ENCODE measurements around the gene ARHGAP8. TPM values are rescaled to one million over a fixed set of nuclear protein-coding genes. Genes with fewer than 3 reads are reported as not detected.

Gene ARHGAP8
- total and polyA plus RNA-seq, 2 donors (not counting 3 experiments of a cell fraction or from before 2014, with no cell fraction given) = not detected

GRCh38 chr22:44895296-44896055 is 143.1 kb downstream of the ARHGAP8 start:
- CTCF ChIA-PET = no interaction called here
- Histone ChIP-seq H3K9ac (replicated peaks; ENCODE audit: extremely low read depth, insufficient read depth, low read length) (no peak overlapping the region), H3K4me2 (ENCODE audit: insufficient read depth, low read length) (no peak overlapping the region), H3K9me1 (replicated peaks; ENCODE audit: control insufficient read depth, extremely low read depth, insufficient read depth, low read length) (no peaks in the 10 kb centered on the region), H3K4me3 (replicated peaks in 1 of 3; ENCODE audit: insufficient read depth in 1 of 3, low read depth in 1 of 3, low read length in 3 of 3) (no peak overlapping the region), H3K9me3 (replicated peaks; ENCODE audit: control insufficient read depth, insufficient read depth, low read length) (peaks cover 2% of the 10 kb centered on the region), H3K27me3 (ENCODE audit: control insufficient read depth in 2 of 2, insufficient read depth in 2 of 2, low read length in 2 of 2) (no peaks in the 10 kb centered on the region), H3K79me2 (ENCODE audit: control insufficient read depth, insufficient read depth, low read length) (no peaks in the 10 kb centered on the region), H2AFZ (ENCODE audit: low read depth, low read length) (no peak overlapping the region), H3K27ac (ENCODE audit: insufficient read depth, low read depth, low read length) (no peak overlapping the region), H3K4me1 (ENCODE audit: control insufficient read depth, extremely low read depth, insufficient read depth, low read length) (no peaks in the 10 kb centered on the region), H3K36me3 (ENCODE audit: control insufficient read depth in 2 of 2, extremely low read depth in 1 of 2, insufficient read depth in 2 of 2, low read length in 2 of 2) (no peaks in the 10 kb centered on the region), H4K20me1 (replicated peaks; ENCODE audit: control insufficient read depth, extremely low read depth, insufficient read depth, low read length) (no peaks in the 10 kb centered on the region)
- no TSS peak for BruUV-seq (replicated peaks)
- intact Hi-C loops (cut with micrococcal nuclease) = no loop called here
- POLR2A ChIA-PET = no interaction called here
- FAIRE-seq = no peak
- dilution Hi-C loops (cut with MboI; ENCODE audit: extremely low pct_ligation_motif_present, low sequenced_read_pairs) = no loop called here
- DNase-seq (ENCODE audit: low read depth, low spot score) = no peak
- no peak for TF ChIP-seq JUN (IDR thresholded peaks at IDR 0.05; ENCODE audit: borderline replicate concordance, insufficient read depth, insufficient read length, low read depth)
- no peak for TF ChIP-seq FOS (IDR thresholded peaks at IDR 0.05; ENCODE audit: borderline replicate concordance, insufficient read depth, low read length)
- no peak for TF ChIP-seq POLR2A (IDR thresholded peaks at IDR 0.05; ENCODE audit: low read depth, low read length)
- no peak for TF ChIP-seq EZH2 (IDR thresholded peaks at IDR 0.05; ENCODE audit: borderline replicate concordance, low read depth, low read length, severe bottlenecking)
- TF ChIP-seq MAX (IDR thresholded peaks at IDR 0.05; ENCODE audit: insufficient read depth, insufficient read length) = no peak
- no peak for TF ChIP-seq POLR2AphosphoS5 (IDR thresholded peaks at IDR 0.05; ENCODE audit: insufficient read depth, low read depth, low read length)
- no peak for TF ChIP-seq GATA2 (IDR thresholded peaks at IDR 0.05; ENCODE audit: insufficient read depth, insufficient read length, low read depth, low read length)
- no peak for TF ChIP-seq CTCF (IDR thresholded peaks at IDR 0.05; ENCODE audit: extremely low read depth in 1 of 2, insufficient read depth in 1 of 2, low read depth in 1 of 2, low read length in 2 of 2)
- TF ChIP-seq MYC (IDR thresholded peaks at IDR 0.05; ENCODE audit: low read depth, low read length) = no peak
